Measurements from ENCODE around the gene FRY.

The FRY gene

DNA sequence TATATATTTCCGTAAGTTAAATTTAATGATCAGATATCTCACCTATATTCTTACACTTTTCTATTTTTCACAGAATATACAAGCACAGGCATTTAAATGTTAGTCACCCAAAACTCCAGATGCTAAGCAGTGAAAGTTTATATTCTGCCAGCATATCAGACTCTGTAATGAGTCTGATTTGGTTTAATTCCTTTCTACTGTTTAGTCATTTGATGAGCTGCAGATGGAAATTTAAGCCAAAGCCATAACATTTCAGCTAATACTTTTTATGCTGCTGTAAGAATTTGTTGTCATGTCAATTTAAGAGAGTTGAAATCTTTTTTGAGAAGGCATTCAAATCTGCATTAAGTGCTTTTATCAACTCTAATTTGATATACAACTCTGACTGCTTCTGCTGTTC lies 8.0 kb downstream of the FRY start:
- no peak for DNase-seq (ENCODE audit: low read depth)

DNA sequence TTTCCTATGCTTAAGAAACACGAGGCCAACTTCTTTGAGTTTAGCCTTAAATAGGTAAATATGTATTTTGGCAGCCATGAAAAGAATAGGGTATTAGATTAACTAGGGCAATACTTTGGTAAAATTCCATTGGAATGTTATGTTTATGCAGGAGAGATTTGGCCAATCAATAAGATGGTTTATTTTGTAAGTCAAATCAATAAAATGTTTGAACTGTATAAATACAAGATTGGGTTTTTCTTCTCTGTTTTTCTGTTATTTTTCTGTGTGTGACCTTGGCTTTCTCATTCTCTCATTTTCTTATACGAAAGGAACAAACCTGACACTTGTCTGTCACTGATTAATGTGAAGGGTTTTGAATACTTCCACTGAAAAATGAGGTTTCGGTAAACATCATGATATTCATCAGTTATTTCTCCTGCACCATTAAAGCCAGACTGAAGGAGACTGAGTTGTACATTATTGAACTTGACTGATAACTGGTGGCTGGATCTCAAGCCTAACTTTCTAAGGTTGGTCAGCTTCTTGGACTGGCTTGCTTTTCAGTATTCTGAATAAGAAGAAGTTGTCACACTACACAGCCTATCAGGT lies 8.6 kb downstream of the FRY start:
- TF ChIP-seq, protein P1, sequence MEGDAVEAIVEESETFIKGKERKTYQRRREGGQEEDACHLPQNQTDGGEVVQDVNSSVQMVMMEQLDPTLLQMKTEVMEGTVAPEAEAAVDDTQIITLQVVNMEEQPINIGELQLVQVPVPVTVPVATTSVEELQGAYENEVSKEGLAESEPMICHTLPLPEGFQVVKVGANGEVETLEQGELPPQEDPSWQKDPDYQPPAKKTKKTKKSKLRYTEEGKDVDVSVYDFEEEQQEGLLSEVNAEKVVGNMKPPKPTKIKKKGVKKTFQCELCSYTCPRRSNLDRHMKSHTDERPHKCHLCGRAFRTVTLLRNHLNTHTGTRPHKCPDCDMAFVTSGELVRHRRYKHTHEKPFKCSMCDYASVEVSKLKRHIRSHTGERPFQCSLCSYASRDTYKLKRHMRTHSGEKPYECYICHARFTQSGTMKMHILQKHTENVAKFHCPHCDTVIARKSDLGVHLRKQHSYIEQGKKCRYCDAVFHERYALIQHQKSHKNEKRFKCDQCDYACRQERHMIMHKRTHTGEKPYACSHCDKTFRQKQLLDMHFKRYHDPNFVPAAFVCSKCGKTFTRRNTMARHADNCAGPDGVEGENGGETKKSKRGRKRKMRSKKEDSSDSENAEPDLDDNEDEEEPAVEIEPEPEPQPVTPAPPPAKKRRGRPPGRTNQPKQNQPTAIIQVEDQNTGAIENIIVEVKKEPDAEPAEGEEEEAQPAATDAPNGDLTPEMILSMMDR (IDR thresholded peaks at IDR 0.05; ENCODE audit: control insufficient read depth, extremely low read depth, insufficient read depth) = no peak
- no peak for DNase-seq (ENCODE audit: low read depth)
- no peak overlapping the region for H3K4me3 ChIP-seq (ENCODE audit: low read depth, low read length)

More for the DNA sequence above, 8.0 kb downstream of the FRY start:
- H3K4me3 ChIP-seq (ENCODE audit: low read depth, low read length) = no peak overlapping the region
- TF ChIP-seq, protein P1 (IDR thresholded peaks at IDR 0.05; ENCODE audit: control insufficient read depth, extremely low read depth, insufficient read depth) = no peak

DNA sequence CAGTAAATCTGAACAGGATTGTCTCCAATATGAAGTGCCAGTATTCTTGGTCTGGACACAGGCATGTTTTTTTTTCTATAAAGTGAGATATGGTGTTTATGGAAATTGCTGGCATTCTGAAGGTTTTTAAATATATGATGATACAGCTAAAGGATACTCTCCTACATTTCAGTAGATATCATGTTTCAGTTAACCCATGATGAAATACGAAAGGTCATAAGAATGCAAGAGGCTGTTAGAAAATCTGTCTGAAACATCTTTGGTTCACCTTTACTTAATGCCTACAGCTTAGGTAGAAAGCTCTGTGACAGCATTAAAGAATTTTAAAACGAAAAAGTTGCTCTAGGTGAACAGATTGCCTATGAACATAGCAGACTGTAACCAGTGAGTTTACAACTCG lies 9.1 kb downstream of the FRY start:
- no peak overlapping the region for H3K4me3 ChIP-seq (ENCODE audit: low read depth, low read length)
- no peak for DNase-seq (ENCODE audit: low read depth)
- TF ChIP-seq, protein P1 (IDR thresholded peaks at IDR 0.05; ENCODE audit: control insufficient read depth, extremely low read depth, insufficient read depth) = no peak

DNA sequence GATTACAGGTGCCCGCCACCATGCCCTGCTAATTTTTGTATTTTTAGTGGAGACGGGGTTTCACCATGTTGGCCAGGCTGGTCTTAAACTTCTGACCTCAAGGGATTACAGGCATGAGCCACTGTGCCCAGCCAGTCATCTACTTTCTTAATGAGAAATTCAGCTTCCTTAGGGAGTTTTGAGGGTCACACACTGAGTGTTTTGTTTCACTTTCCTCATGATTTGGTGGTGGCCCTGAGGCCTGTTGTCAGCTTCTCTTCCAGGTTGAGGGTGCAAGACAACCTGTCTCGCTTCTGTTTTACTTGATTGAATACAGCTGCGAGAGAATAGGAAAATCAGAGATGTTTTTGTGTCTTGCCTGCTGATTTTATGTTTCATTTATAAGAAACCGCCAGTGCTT lies 9.9 kb downstream of the FRY start:
- TF ChIP-seq, protein P1 (IDR thresholded peaks at IDR 0.05; ENCODE audit: control insufficient read depth, extremely low read depth, insufficient read depth) = no peak
- no peak overlapping the region for H3K4me3 ChIP-seq (ENCODE audit: low read depth, low read length)
- DNase-seq (ENCODE audit: low read depth) = no peak

DNA sequence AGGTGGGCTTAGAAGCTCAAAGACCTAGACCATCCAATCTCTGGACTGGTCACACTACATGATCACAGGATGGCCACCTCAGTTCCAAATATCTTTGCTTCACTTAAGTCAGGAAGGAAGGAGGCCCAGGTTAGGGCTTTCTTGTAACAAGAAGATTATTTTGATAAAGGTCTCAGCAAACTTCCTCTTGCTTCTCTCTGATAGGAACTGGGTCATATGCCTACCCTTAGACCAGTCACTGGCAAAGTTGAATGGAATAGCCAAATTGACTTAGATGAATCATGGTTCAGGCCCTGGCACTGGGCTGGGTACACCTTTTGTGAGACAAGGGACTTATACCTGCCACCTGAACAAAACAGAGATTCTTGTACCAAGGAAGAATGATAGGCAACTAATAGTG lies 11.0 kb downstream of the FRY start:
- no peak for DNase-seq (ENCODE audit: low read depth)
- no peak overlapping the region for H3K4me3 ChIP-seq (ENCODE audit: low read depth, low read length)
- TF ChIP-seq, protein P1 (IDR thresholded peaks at IDR 0.05; ENCODE audit: control insufficient read depth, extremely low read depth, insufficient read depth) = no peak

DNA sequence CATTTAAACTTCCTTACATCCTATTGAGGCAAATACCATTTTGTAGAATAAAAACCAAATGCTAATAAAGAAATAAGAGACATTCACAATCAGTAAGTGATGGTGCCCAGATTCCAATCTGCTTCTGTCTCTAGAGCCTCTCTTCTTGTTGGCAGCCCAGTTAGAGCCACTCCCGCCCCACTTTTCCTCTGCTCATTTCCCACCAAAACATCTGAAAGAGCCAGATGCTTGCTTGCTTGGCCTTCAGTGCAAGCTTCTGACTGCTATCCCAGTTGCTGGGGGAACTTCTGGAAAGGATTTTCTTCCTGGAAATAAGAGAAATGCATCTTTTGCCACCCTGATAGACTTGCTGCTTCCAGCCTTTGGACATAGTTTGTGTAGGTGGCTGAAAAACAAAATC lies 12.9 kb downstream of the FRY start:
- no peak overlapping the region for H3K4me3 ChIP-seq (ENCODE audit: low read depth, low read length)
- DNase-seq (ENCODE audit: low read depth) = no peak
- TF ChIP-seq, protein P1 (IDR thresholded peaks at IDR 0.05; ENCODE audit: control insufficient read depth, extremely low read depth, insufficient read depth) = no peak

DNA sequence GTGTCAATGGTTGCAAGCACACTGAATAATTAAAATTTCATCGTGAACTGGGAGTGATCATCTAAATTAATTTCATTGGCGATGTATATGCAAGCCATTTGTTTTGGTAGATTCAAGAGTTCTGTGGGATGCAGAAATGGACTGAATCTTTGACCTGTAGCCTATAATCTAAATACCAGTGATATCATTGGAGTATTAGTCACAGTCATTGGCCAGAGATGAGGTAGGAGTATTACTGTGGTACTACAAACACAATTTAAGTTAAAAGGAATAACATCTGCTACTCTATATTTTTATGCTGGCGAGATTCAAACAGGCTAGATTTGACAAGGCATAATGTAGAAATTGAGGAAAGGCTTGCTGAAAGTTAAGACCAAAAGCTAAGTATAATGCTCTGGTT lies 14.0 kb downstream of the FRY start:
- no peak for DNase-seq (ENCODE audit: low read depth)
- H3K4me3 ChIP-seq (ENCODE audit: low read depth, low read length) = no peak overlapping the region
- TF ChIP-seq, protein P1 (IDR thresholded peaks at IDR 0.05; ENCODE audit: control insufficient read depth, extremely low read depth, insufficient read depth) = no peak

All from LNCaP clone FGC (cell line).